Measurements from ENCODE around the gene IL1R1.

The IL1R1 gene

DNA sequence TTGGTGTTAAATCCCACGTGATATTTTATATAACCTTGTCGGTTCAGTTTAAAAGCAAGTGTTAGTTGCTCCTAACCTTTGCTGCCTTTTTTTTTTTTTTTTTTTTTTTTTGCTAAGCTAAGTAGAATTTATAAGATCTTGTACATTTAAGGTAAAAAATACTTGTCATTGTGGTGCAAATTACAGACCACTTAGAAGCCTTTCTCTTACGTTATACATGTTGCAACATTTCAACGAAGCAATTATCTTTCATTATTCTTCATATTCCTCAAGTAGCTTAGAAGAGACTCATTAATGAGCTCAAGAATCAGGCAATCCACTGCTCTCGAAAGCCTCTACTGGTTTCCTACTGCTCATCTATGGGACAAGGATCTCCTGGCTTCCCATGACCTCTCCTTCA is 29.4 kb downstream of the IL1R1 start:
- no peak for DNase-seq (ENCODE audit: low read depth in 2 of 2)

DNA sequence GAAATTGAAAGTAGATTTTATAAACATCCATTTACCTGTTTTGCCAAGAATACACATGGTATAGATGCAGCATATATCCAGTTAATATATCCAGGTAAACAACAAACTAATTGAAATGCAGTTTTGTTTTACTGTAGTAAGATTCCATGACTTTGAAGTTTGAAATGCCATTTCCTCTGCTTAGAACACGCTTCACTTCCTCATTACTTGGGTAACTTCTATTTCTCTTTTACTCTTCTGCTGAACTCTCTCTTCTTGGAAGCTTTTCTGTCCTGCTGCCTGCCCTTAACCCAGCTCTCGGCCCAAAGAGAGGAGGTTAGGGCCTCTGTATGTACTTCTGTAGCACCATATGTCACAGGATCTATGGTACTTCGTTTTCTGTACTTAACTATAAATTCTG is 30.2 kb downstream of the IL1R1 start:
- no peak for DNase-seq (ENCODE audit: low read depth in 2 of 2)

DNA sequence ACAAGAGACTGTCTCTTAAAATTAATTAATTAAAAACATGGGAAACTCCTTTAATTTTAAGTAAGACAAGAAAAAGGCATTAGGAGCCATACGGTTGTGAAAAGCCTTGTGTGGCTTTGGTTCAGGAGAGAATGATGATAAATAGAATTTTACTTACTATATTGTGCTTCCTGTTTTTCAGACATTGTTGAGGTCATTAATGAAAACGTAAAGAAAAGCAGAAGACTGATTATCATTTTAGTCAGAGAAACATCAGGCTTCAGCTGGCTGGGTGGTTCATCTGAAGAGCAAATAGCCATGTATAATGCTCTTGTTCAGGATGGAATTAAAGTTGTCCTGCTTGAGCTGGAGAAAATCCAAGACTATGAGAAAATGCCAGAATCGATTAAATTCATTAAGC is 33.6 kb downstream of the IL1R1 start:
- no peak for DNase-seq (ENCODE audit: low read depth in 2 of 2)

DNA sequence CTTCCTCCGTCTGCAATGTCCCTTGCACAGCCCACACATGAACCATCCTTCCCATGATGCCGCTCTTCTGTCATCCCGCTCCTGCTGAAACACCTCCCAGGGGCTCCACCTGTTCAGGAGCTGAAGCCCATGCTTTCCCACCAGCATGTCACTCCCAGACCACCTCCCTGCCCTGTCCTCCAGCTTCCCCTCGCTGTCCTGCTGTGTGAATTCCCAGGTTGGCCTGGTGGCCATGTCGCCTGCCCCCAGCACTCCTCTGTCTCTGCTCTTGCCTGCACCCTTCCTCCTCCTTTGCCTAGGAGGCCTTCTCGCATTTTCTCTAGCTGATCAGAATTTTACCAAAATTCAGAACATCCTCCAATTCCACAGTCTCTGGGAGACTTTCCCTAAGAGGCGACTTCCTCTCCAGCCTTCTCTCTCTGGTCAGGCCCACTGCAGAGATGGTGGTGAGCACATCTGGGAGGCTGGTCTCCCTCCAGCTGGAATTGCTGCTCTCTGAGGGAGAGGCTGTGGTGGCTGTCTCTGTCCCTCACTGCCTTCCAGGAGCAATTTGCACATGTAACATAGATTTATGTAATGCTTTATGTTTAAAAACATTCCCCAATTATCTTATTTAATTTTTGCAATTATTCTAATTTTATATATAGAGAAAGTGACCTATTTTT is 35.4 kb downstream of the IL1R1 start:
- no peak for DNase-seq (ENCODE audit: low read depth in 2 of 2)

DNA sequence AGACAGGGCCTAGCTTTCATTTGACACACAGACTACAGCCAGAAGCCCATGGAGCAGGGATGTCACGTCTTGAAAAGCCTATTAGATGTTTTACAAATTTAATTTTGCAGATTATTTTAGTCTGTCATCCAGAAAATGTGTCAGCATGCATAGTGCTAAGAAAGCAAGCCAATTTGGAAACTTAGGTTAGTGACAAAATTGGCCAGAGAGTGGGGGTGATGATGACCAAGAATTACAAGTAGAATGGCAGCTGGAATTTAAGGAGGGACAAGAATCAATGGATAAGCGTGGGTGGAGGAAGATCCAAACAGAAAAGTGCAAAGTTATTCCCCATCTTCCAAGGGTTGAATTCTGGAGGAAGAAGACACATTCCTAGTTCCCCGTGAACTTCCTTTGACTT is 36.5 kb downstream of the IL1R1 start:
- no peak for DNase-seq (ENCODE audit: low read depth in 2 of 2)

DNA sequence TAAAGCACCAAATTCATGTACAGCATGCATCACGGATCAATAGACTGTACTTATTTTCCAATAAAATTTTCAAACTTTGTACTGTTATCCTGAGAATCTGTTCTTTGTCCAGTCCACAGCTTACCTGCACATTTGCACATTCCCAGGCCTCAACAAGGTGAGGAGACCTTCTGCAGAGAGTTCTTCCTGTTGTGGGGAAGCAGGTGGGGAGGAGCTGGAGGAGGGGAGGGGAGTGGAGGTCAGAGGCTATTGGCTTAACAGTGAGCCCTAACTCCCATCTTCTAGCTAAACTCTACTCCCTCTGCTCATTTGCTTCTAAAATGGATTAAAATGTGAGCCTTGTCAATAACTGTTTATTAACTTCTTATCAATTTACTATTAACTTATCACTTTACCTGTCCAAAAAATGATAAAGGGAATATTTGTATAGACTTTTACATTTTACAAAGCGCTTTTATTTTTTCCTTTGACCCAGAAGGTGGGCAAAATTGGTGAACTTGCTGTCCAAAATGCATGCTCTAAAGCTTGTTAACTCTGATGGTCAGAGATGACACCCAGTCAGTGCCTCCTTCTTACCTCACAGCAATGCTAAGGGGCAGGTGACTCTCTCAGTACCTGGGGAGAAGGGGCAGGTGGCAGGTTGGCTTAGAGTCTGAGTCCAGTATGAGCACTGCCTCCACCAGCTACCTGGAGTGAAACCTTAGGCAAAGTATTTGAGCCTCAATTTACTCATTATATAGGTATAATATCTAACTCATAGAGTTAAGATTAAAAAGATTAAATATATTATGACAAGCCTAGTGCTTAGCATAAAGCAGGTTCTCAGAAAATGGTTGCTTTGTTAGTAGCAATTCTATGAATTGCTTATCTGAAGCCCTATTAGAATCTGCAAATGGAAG is 37.5 kb downstream of the IL1R1 start:
- no peak for DNase-seq (ENCODE audit: low read depth in 2 of 2)

DNA sequence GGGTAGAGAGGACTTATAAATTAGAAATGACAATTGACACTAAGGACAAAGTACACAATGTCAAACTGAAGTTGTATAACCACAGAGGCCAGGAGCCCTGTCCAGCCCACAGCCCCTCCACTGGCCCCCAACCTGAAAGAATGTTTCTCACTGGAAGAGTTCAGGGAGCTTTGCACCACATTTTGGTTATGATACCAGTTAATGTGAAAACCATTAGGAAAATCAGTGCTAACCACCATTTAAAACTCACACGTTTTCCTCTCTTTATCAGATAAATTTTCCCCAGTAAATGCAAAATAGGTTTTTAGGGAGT is 38.1 kb downstream of the IL1R1 start:
- no peak for DNase-seq (ENCODE audit: low read depth in 2 of 2)

DNA sequence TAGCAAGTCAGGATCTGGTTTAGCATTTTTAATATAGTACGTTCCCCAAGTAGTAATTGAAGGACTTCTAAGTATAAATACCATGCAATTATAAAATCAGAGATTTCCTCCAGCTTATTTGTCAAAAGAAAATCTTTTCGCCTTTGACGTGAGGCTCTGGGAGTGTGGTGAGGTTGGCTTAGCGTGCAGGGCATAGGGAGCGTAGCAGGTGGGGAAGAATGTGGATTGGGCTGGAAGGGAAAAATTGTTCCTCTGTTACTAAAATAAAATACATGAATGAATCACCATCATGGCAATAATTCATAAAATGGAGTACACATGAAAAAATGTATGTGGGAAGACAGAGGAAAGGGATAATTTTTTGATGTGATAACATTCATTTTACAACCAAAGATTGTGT is 38.8 kb downstream of the IL1R1 start:
- no peak for DNase-seq (ENCODE audit: low read depth in 2 of 2)

DNA sequence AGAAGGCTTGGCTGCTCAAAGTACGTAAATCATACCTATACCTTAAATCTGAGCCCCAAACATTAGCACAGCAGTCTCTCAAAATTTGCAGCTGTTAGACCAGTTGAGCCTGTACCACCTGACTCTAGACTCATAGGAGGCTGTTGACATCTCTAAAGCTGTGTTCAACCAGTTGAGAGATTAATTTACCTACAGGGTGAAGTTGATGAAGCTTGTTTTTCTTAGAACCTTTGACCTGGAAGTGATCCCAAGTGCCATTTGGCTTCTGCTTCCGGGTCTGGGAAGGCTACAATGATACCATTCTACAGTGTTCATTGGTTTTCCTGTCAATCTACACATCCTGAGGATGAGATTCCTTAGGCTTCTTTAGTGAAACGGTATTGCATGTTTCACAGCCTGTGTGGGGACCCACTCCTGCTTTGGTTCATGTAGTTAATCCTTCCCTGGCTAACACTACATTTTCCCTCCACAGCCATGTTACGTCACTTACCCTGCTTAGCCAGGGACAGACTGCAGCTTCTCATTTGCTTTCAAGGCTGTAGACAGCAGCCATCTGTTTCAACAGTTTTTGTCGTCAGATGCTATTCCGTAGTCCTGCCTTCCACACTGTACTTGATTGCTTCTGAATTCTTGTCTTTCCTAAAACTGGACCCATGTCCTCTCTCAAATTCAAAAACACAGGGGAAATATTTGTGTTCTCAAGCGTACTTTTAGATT is 39.5 kb downstream of the IL1R1 start:
- DNase-seq (ENCODE audit: low read depth in 2 of 2) = no peak

DNA sequence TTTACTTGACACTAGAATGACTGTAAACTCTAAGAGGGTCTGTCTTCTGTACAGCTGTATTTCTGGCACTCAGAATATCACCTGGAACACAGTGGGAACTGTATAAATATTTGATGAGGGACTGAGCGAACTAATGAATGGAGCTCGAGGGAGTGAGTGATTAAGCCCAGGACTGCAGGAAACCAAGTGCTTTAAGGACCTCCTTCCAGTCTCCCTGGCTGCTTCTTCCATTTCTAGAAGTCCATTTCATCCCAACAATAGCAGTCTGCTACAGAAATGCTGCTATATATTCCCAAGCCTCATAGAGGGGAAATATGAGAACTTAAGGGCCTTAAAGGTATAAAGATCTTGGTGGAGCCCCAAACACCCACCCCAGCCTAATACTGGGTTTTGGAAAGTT is 41.5 kb downstream of the IL1R1 start:
- no peak for DNase-seq (ENCODE audit: low read depth in 2 of 2)

DNA sequence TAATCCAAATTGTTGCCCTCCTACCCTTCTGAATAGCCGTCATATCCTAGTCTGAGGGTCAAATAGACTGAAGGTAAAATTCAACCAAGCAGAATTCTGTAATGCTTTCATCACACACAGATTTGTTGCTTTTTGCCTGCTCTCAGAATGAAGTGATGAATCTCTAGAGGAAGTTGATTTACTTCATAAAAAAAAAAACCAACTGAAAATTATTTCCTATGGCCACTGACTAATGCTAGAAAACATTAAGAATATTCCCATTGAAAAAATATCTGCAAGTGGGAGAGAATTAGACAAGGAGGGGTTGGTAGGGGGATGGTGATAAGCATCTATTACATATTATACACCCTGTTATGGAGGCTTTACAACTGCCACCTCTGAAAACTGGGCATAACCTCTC is 42.0 kb downstream of the IL1R1 start:
- no peak for DNase-seq (ENCODE audit: low read depth in 2 of 2)

DNA sequence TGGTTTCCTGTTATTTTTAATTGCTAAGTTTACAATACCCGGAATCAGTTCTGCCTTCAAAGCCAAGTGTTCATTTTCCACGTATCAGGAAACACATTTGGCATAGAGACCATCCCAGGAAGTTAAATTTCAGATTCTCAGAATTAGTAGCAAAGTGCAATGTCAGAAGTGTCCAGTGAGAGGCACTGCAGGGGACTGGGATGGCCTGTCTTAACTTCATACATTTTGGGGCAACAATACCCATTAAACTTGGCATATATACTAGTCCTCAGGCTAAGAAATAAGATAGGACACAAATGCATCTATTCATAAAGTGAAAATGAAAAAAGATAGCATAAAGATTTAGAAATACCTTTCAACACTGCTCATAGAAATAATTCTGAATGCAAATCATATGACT is 42.8 kb downstream of the IL1R1 start:
- no peak for DNase-seq (ENCODE audit: low read depth in 2 of 2)

DNA sequence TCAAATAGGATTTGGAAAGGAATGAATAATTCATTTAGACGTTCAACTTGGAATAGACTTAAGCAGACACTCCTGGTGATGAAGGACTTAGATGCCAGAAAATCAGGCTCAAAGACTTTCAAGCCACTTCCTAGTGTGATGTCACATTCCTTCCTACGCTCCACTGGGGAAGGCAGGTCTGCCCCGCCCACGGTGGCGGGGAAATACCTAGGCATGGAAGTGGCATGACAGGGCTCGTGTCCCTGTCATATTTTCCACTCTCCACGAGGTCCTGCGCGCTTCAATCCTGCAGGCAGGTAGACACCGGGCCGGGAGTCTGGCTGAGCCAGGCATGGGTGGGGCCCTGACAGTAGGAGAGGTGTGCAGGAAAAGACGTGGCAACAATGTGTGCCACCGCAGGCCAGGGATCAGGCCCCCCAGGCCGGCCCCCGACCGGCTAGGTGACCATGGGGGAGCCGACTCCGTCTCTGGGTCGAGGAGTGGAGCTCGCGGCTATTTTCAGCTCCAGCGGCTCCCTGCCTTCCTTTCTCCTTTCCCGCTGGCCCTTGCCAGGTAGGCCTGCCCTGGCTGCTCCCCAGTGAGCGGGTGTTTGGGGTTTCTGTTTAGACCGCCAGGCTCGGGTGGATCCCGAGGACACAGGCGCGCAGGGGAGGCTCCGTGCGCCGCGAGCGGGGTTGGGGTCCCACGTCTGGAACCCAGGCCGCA is 44.4 kb downstream of the IL1R1 start, which contains the start of gene IL1RL2:
Gene IL1RL2 (plus strand): TSS at position 233 of the 705 bp plus-strand sequence. CDS start 845 bp downstream, outside the sequence.
- DNase-seq (ENCODE audit: low read depth in 2 of 2) = no peak

DNA sequence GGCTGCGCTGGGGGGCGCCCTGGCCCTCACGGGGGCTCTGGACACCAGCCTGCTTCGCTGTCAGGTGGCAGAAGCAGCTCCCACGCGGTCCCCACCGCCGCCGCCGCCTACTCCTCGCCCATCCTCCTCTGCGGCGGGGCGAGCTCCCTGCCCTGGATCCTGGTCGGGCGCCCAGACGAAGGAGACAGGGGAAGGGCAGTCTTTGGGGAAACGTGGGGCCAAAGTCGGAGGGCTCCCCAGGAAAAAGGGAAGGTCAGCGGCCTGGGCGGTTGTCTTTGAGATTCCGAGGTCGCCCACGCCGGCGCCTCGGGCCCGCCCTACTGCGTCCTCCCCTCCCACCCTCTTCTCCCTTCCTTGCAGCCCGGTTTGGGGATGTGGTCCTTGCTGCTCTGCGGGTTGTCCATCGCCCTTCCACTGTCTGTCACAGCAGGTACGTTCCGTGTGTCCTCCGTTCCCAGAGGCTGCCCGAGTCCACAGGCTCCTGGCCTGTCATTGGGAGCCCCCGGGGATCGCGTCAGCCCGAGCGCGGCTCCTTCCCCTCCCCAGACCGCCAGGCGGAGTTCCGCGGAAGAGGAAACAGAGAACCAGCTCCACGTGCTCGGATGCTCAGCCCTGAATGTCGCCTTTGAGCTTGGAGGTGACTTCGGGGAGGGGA is 45.1 kb downstream of the IL1R1 start:
- peak in 1 of 2 donors; percentile 11 for DNase-seq (ENCODE audit: low read depth in 2 of 2)

DNA sequence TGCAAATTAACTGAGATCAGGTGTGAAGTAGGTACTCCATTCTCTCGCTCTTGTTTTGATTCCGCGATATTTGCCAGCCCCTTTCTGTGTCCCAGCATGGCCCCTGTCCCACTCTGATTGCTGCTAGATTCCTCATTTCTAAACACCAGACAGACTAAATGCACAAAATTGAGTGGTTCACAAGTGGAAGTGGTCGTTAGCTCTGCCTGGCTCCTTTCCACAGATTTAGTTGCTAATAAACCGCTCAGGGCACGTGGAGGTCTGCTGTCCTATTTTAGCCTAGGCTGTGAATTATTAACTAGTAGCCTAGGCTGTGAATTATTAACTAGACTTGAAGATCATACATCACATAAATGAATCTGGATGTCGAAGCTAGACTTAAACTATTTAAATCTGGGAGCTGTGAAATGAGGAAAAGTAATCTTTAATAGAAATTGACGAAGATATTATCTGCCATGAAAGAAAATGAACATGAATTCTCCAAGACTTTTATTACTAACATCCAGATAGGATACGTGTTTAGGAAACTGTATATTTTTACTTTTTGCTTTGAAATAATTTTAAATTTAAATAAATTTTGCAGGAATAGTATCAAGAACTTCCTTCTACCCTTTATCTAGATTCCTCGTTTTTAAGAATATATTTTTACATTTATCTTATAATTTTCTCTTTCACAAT is 48.0 kb downstream of the IL1R1 start:
- no peak for DNase-seq (ENCODE audit: low read depth in 2 of 2)

DNA sequence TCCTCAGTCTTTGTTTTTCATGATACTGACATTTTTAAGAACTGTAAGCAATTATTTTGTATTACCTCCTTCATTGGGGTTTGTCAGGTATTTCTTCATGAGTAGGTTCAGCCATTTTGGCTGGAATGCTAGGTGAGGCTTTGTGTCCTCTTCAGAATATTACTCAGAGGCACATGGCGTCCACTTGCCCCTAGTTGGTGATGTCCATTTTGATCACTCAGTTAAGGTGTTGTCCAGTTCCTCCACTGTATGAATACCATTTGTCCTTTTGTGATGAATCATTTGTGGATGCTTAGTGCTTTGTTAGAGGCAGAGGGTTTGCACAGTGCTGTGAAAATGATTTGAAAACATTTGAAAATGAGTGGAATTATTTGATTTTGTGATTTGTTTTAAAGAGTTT is 49.0 kb downstream of the IL1R1 start:
- DNase-seq (ENCODE audit: low read depth in 2 of 2) = no peak

DNA sequence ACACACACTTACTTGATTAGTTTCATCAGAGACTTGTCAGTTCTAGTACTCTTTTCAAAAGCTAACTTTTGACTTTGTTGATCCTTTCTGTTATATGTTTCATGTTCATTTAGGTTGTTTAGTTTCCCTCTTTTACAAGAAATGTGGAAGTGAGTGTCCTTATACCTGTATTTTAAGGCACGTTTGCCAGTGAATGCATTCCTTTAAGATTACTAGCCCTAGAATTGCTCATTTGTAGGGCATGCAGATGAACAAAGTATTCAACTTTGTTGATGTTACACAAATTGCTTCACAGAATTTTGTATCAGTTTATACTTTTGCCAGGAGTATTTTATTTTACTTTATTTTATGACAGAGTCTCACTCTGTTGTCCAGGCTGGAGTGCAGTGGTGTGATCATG is 50.5 kb downstream of the IL1R1 start:
- DNase-seq (ENCODE audit: low read depth in 2 of 2) = no peak

DNA sequence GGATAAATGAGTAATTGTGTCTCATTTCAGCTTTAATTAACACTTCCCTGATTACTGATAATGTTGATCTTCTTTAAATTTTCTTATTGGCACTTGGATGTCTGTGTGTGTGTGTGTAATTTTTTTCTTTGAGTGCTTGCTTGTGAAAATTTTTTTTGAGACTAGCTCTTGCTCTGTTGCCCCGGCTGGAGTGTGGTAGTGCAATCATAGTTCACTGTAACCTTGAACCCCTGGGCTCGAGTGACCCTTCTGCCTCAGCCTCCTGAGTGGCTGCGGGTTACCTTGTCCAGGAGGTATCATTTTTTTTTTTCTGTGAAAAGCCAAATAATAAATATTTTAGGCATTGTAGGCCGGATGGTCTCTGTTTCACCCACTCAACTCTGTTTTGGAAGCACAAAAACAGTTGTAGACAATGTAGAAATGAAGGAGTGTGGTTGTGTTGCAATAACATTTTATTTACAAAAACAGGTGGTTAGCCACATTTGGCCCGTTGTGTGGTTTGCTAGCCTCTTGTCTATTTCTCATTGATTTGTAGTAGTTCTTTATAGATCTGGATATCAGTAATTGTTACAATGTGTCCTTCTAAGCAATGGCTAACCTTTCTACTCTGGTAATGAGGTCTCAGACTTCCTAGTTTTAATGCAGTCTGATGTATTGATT is 52.2 kb downstream of the IL1R1 start:
- DNase-seq (ENCODE audit: low read depth in 2 of 2) = no peak

DNA sequence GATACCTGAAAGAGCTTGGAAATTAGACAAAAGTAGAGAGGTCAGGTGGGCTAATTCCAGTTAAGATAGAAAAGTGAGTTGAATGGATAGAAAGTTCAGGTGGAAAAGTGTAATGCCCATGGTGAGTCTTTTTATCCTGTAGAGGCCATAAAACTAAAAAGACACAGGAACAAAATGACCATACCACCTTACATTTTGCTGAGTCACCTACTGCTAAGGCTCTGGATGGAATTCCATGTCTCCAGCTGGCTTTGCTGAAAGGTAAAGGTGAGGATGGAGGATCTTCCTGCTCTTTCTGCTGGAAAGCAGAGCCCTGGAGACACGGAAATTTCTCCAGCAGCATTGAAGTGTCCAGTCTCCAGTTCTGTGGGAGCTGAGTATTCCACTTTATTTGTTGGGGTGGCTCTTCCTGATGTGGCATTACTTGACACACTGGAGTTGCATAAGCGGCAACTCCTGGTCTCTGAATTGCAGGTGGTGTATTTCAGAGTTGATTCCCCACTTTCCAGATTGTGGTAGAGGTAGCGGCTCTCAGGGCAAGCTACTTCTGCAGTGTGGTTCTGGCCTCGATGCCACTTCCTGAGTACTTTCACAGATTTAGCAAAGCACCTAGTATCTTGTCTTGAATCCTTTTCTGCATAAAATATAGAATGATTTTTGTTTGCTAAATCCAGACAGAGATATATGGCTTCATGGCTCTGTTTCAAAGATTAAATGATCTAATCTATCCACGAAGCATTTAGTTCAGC is 55.0 kb downstream of the IL1R1 start:
- no peak for DNase-seq (ENCODE audit: low read depth in 2 of 2)

DNA sequence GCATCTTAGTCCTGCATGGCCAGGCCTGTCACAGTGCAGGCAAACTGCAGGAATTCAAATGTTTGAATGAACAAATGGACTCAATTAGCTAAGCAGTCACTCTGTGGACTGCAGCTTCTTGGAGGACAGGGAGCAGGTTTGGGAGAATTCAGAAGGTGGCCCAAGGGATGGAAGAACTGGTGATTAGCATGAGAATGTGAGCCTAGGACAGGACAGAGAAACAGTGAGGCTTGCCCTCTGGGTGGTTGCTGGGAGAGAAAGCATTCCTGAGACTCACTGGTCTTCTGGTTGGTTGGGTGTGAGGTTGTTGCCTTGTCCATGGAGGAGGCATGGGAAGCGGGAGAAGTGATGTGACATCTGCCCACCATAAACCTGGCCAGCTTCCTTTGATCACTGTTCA is 58.0 kb downstream of the IL1R1 start:
- DNase-seq (ENCODE audit: low read depth in 2 of 2) = no peak
